Measurements from ENCODE around the gene SLC16A11. TPM values are rescaled to one million over a fixed set of nuclear protein-coding genes. Genes with fewer than 3 reads are reported as not detected.

Gene SLC16A11
- total and polyA plus RNA-seq, 2 of the 4 experiments (the other 2 are of a cell fraction): not detected

DNA sequence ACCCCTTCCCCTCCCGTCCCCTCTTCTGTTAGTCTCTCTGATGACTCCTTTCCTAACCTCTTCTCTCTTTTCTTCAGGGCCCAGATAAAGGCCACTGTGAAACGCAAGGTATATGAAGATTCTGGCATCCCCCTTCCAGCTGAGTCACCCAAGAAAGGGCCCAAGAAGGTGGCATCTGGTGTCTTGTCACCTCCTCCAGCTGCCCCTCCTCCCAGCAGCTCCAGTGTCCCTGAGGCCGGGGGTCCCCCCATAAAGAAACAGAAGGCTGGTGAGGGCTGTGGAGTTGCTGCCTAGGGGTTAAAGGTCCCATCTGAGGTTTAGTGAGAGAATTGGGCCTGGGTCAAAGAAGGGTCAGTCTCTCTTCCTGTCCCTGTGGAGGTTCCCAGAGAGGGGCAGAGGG, 27.5 kb downstream of the SLC16A11 start (continued):
- TF ChIP-seq, protein P1, sequence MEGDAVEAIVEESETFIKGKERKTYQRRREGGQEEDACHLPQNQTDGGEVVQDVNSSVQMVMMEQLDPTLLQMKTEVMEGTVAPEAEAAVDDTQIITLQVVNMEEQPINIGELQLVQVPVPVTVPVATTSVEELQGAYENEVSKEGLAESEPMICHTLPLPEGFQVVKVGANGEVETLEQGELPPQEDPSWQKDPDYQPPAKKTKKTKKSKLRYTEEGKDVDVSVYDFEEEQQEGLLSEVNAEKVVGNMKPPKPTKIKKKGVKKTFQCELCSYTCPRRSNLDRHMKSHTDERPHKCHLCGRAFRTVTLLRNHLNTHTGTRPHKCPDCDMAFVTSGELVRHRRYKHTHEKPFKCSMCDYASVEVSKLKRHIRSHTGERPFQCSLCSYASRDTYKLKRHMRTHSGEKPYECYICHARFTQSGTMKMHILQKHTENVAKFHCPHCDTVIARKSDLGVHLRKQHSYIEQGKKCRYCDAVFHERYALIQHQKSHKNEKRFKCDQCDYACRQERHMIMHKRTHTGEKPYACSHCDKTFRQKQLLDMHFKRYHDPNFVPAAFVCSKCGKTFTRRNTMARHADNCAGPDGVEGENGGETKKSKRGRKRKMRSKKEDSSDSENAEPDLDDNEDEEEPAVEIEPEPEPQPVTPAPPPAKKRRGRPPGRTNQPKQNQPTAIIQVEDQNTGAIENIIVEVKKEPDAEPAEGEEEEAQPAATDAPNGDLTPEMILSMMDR (conservative IDR thresholded peaks at IDR 0.05; ENCODE audit: low read depth, low read length): no peak

All from IMR-90 (cell line).